Endothelial cell of umbilical vein (primary cell): ENCODE results near the gene APOC3.

Experiments used
- CTCF ChIP-seq, 2 donors: IDR thresholded peaks; 1 replicate in 1 of 2; 2 replicates in 1 of 2; pipeline ENCODE4 v1.5.1; 2011; ENCODE audit warnings: low read length in 2 of 2, mild to moderate bottlenecking in 2 of 2, moderate library complexity in 2 of 2, control low read depth in 1 of 2, inconsistent platforms in 1 of 2, low read depth in 1 of 2; ENCODE audit not compliant: insufficient read depth in 1 of 2; ENCODE audit errors: extremely low read depth in 1 of 2
- POLR2A ChIP-seq: IDR thresholded peaks from 2 replicates; pipeline ENCODE4 v1.6.1; 2012; ENCODE audit warnings: low read depth, mild to moderate bottlenecking, control low read depth, low read length
- POLR2AphosphoS5 ChIP-seq: IDR thresholded peaks from 2 replicates; pipeline ENCODE4 v1.6.1; 2012; ENCODE audit warnings: low read depth, mild to moderate bottlenecking, control low read depth, low read length, moderate library complexity; ENCODE audit not compliant: insufficient read depth

- TF ChIP-seq CTCF (IDR thresholded peaks at IDR 0.05; ENCODE audit: extremely low read depth in 1 of 2, insufficient read depth in 1 of 2, low read depth in 1 of 2, low read length in 2 of 2) (no peak), POLR2AphosphoS5 (no peak), POLR2A (no peak)
Observed at GRCh38 chr11:116825854-116826750, 3.6 kb upstream of the APOC3 start.
